ENCODE data around the gene IGSF9B.
A peak's percentile ranks its signal among the peaks of the same experiment; 100 is the strongest.

IGSF9B gene

DNA sequence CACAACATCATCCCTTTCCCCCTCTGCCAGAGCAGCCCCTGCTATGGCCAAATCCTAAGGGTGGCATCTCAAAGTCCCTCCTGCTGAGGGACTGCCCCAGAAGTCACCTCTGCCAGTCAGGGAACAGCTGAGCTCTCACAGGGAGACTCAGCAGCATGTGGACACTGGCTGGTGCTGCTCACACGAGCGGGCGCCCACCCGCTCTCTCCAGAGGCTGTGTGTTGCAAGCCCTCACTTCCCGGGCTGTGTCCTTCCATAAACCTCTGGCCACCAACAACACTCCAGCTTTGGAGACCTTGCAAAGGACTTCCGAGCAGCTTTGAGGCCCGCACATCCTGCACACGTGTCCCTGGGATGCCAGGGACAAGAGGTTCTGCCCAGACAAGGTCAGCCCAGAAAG is 2.8 kb downstream of the IGSF9B start:
- DNase-seq (ENCODE audit: low read depth in 3 of 3) = no peak

DNA sequence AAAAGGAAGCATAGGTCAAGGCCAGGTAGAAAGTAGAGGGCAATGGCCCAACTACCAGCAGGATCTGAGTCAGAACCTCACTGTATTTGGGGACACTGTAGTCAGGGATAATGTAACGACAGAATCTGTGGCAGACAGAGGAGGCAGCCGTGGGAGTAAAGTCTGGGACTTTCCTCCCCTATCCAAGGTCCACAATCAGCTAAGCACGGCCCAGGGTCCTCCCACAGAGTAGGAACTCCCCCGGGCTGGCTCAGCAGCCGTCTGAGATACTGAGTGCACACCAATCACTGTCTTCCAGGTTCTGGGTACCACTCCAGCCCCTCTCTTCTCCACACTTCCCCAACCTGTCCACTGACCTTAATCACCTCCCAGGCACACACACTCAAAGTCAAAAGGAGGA is 3.2 kb downstream of the IGSF9B start:
- no peak for DNase-seq (ENCODE audit: low read depth in 3 of 3)

DNA sequence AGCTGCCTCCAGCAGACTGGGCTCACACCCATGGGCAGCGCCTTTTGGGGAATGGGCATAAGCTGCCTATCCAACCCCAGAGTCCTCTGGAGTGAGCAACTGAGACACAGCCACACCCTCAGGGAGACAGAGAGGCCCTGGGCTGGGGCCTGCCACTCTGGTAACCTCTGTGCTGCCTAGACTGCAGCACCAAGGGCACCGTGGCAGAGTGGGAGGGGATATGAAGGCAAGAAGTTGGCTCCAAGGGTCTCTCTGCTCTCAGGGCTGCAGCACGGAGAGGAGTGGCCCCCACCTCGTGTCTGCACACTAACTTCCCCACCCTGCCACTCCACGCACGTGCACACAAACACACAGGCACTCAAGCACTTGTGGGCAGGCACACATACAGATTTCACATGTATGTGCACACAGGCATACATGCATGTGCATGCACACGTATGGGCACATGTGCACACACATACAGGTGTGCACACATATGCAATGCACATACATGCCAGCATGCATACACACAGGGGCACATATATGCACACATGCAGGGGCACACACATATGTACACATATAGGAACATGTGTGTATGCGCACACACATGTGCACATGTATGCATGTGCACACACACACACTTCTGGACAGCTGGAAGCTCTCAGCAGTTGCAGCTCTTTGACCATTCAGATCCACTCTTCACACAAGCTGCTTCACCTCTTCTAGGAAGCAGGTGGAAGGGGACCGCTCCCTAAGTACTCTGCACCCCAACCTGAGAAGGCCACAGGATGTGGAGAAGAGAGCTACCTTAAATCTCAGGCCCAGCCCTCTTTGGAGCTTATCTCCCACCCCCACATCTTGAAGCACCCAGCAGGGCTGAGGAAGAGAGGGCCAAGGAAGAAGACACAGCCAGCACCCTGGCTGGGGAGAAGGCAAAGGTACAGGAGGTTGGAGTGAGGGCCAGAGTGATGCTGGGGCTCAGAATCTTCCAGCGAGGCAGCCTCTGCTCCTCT is 4.3 kb downstream of the IGSF9B start:
- no peak for DNase-seq (ENCODE audit: low read depth in 3 of 3)

DNA sequence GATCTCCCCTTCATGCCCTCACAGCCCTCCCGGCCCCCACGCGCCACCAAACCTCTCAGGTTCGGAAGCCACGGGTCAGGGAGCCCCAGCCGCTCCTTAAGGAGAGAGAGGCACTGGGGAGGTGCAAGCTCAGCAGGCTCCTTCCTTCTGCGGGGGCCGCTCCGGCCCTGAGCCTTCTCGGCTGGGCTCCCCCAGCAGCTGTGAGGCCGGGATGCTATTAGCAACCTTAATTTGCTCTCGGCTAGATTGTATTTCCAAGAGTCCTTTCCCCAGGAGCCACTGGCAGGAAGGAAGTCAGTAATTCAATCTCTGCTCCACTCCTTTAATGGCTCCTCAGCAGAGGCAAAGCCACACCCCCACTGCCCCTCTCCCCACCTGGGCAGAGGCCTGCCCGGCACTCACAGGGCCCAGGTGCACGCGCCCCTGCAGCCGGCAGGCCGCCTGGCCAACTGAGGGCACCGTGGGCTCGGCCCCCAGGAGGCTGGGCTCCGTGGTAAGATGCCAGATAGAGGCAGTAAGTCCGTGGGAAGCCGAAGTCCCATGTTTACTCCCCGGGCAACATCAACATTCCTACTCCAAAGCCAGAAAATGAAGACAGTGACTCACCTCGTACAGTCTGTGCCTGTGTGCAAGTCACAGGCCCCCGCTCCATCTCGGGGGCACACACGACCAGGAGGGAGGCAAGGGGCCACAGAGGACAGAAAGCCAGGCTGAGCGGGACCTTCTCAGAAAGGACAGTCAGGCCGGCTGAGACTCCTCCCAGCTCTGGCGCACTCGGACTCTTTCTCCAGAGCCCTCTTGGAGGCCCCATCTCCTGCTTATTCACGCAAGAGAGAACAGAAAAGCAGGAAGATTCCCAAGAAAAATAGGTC is 5.2 kb downstream of the IGSF9B start:
- no peak for DNase-seq (ENCODE audit: low read depth in 3 of 3)

DNA sequence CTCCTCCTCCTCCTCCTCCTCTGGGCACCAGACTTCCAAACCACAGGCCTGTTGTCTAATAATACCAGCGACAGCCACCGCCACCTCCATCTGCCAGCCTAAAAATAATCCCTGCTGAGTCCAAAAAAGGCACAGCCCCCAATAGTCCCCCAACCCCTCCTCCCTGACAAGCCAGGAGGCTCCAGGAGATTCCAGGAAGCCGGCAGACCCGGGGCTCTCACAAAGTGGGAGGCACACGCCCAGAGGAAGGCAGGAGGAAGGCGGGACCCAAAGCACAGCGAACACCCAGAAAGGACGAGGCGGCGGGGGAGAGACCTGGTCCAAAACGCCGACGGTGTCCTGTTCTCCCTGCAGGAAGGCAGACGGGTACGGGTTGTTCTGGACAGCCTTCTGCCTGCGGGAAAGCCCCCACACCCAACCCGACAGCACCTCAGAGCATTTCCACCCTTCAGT is 5.9 kb downstream of the IGSF9B start:
- no peak for DNase-seq (ENCODE audit: low read depth in 3 of 3)

DNA sequence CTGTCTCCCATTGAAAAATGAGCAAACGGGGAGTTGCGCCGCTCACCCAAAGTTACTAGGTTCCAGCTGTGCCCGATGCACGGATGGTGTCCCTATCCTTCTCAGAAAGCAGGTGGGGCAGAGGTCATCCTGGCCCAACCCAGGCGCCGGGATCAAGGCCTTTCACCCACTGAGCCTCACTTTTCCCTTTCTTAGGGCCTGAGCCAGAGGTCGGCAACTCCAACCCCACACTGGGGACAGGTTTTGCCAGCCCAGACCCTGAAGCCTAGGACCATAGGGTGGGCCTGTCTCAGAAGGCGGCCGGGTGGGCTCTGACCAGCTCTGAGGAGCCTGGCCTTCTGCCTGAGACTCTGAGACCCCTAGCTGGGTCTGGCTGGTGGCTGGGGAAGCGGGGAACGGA is 6.3 kb downstream of the IGSF9B start:
- no peak for DNase-seq (ENCODE audit: low read depth in 3 of 3)

DNA sequence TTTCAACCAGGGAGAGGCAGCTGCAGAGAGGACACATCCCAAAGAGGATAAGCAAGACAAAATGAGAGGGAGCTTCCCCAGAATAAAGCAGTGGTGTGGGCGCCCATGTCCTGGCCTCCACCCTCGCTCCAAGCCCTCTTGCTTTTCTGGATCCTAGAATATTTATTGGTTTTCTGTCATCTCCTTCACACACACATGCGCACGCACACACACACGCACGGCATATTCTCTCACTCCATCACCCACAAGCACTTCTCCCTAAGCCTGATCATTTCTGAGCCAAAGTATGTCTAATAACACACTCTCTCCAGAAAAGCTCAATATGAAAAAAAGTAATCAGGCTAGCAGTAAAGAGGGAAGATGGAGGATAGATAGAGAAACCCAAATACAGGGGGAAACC is 7.6 kb downstream of the IGSF9B start:
- no peak for DNase-seq (ENCODE audit: low read depth in 3 of 3)

DNA sequence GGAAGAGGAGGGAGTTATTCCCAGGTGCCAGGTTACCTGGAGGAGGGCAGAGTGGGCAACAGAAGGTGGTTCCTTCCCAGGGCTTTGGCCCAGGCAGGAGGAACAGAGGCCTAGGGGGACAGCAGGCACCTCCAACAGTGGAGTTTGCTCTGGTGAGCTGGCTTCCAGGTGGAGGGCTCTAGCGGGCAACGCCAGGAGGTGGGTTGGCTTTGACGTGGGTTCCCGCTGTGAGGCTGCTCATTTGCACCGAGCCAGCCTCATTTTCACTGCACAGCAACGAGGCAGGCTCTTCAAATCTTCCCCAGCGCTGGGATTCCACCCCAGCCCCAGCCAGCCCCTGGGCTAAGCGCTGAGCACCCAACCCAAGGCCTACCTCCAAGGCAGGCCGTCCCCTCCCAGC is 8.1 kb downstream of the IGSF9B start:
- no peak for DNase-seq (ENCODE audit: low read depth in 3 of 3)

DNA sequence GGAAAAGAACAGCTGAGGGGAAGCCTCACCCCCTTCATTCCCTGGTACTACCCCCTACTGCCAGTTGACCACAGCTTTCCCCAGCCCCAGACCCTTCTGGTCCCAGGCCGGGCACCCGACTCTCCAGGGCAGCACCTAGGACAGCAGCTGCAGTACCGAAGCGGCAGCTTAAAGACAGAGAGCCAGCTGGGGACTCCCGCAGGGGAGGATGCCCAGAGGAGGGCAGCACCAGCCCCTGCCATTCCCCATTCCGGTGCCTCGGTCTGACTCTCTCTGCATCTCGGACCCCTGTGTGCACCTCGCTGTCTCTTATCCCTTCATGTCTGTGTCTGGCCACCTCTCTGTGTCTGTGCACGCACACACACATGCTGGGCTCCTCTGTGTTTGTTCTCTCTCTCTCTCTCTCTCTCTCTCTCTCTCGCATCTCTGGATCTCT is 9.4 kb downstream of the IGSF9B start:
- peak in 2 of 3 experiments; percentile 33 to 47 for DNase-seq (ENCODE audit: low read depth in 3 of 3)

DNA sequence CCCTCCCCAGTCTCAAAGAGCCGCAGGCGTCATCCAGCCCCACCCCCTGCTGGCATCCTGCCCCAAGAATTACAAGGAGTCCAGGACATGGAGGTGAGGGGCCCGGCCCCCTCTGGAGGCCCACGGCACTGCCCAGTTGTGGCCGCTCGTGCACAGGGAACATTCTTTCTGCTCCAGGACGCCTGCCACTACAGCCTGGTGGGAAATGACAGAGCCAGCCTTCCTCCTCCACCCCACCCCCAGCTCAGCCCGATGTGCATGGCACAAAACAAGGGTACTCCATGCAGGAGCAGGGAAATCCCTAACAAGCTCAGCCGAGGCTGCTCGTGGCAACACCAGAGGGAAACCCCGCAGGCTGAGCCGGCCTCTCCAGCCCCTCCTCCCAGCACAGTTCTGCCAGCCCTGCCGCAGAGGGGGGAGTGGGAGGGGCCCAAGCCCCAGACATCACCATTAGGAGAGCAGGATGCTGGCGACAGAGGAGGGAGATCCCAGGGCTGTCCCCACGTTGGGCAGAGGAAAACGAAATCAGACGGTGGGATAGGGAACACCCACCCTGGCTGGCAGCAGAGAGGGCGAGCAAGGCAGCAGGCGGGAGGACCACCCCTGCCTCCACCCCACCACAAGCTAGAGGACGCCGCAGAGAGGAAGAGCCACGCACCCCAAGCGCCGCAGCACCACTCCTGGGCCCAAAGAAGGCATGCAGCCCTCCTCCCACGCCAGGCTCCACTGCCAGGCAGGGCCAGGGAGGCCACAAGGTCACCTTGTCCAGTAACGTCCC is 10.0 kb downstream of the IGSF9B start:
- peak in 1 of 3 experiments; percentile 31 for DNase-seq (ENCODE audit: low read depth in 3 of 3)

DNA sequence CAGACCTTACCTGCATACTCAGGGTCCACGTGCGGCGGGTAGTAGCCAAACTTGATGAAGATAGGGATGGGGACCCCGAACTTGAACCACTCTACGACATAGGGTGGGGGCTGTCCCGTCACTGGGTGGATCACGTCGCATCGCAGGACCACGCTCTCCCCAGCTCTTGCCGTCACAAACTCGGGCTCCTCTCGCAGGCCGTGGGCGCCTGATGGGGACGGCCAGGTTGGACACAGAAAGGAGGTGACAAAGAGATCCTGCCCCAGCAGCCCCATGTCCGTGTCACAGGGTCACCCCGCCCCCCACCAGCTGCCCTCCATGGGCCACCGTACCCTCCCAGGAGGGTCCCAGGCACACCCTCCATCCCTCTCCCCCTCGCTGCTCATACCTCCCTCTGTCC is 10.7 kb downstream of the IGSF9B start:
- no peak for DNase-seq (ENCODE audit: low read depth in 3 of 3)

DNA sequence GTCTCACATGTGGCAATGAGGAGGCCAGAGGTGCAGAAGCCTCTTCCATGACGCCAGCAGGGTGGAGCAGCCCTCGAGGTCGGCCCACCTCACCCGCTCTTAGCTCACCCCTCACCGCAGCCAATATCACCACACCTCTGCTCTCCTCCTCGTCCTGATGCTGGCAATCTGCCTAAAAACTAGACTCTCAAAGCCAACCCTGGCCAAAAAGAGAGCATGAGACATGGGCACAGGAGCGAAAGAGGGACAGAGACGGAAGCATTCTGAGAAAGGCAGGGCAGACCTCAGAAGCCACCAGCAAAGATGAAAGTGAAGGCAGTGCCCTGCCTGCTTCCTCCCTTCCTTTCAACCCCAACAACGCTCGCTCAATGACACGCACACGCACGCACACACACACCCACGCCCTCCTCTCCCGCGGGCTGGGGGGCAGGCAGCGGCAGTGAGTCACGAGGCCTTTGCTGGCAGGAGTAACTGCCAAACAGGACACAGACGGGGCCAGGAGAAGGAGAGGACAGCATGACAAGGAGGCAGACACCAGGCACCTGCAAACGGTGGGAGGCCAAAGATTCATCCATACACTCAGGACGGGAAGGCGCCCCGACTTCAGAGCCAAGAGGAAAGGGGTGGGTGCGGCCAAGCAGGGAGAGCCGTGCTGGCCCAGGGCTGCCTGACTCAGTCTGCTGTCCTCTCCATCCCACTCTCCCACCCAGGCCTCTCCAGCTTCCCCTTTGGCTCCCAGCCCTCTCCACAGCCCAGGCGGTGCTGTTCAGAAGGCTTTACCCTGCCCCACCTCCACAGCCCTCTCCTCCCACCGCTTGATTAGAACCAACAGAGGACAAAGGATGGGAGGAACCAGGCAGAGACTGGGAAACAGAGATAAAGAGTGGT is 11.4 kb downstream of the IGSF9B start:
- peak; percentile 62 to 82 (median 68) for DNase-seq (ENCODE audit: low read depth in 3 of 3)

DNA sequence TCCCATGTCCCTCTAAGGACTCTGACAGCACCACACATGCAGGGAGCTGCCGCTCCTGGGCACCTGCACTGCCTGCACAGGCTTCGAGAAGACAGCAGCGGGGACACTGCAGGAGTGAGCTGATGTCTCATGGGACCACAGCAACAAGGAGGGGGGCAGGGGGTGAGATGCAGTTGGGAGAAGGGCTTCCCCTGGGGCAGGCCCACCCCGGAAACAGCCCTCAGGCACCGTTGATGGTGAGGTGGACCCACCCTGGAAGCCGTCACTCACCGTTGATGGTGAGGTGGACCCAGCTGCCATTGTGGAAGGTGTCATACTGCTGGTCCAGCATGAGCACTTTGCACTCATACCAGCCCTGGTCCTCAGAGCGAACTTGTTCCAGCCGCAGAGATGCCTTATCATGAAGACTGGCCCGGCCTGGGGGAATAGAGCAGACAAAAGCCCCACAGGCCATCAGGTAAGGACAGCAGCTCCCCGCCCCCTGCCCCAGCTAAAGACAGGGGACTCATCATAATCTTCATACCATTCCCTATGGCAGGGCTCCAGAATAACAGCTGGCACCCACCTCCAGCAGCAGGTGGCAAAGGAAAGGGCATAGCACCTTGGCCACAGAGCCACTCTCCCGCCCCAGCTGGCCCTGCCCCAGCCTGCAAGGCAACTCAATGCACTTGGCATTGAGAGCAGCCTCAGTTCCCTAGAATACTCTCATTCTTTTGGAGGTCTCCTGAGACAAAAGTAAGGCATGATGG is 12.6 kb downstream of the IGSF9B start:
- DNase-seq (ENCODE audit: low read depth in 3 of 3) = no peak

DNA sequence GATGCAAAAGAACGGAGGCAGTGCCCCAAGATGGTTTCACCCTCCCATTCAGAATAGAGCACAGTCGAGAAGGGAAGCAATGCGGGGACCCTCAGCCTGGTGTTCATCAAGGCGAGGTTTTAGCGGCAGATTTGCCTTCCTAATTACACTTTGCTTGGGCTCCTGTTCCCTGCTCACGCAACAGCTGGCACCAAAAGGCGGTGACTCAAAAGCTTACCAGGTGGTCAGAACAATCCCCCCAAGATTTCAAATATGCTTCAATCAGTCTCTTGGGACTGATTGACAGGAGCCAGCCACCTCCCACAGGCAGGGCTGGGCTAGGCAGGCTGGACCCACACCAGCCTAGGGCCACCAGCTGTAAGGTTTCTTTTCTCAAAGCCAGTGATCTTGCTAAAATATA is 14.2 kb downstream of the IGSF9B start:
- no peak for DNase-seq (ENCODE audit: low read depth in 3 of 3)

DNA sequence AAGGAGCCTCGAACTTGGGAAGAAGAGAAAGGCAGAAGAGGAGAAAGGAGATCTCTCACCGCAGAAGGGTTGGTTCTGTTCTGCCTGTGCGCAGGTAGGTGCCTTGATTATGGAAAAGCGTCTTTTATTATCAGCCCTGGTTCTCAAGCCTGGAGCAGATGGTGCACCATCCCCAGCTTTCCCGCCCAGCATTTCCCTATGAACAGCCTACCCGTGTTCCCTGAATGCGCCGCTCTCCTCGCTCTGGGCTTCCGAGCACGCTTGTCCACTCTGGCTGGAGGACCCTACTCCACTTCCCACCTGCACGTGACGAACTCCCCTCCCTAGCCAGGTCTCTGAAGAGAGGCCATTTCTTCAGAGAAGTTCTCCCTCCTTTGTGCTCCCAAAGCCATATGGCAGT is 15.2 kb downstream of the IGSF9B start:
- DNase-seq (ENCODE audit: low read depth in 3 of 3) = no peak

DNA sequence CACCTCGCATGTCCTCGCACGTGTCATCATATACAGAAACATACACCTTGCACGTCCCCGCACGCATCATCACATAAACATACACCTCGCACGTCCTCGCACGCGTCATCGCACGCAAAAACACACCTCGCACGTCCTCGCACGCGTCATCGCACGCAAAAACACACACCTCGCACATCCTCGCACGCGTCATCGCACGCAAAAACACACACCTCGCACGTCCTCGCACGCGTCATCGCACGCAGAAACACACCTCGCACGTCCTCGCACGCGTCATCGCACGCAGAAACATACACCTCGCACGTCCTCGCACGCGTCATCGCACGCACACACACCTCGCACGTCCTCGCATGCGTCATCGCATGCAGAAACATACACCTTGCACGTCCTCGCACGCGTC is 16.7 kb downstream of the IGSF9B start:
- DNase-seq (ENCODE audit: low read depth in 3 of 3) = no peak

DNA sequence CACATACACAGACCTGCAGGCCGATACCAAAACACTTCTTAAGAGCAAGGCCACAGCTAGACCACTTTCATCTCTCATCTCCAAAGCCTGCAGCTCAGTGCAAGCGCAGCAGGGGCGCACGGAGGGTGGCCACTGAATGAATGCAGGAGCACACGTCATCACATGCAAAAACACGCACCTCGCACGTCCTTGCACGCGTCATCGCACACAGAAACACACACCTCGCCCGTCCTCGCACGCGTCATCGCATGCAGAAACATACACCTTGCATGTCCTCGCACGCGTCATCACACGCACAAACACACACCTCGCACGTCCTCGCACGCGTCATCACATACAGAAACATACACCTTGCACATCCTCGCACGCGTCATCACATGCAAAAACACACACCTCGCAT is 17.2 kb downstream of the IGSF9B start:
- DNase-seq (ENCODE audit: low read depth in 3 of 3) = no peak

DNA sequence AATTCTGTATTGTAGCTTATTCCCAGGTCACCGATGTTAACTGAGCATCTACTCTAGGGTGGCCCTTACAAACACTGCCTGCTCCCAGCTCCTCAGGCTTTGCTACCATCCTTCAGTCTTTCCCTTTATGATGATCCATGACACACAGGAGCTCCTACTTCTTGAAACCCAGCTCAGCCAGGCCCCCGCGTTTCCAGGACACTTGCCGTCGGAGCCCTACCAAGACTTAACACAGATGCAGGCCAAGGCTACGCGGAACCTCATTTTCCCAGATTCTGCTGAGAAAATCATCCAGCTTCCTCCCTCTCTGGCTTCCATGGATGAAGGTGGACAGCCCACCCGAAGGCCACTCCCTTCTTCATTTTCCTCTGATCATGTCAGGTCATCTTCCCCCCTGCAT is 18.6 kb downstream of the IGSF9B start:
- no peak for DNase-seq (ENCODE audit: low read depth in 3 of 3)

DNA sequence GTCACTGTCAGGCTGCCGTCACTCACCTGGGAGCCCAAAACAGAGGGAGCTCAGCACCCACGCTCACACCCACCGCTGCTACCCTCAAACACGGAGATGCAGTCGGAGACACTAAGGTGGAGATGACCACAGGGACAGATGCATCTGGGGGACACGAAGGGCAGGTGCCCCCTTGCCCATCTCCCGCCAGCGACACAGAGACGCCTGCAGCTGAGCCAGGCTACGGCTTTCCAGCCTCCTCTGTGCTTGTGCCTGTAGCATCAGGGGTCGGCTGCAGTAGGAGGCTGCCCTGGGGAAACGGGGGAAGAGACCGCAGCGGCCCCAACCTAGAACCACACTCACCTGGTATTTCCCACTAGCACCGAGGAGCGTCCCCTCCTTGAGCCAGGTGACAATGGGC is 19.3 kb downstream of the IGSF9B start:
- no peak for DNase-seq (ENCODE audit: low read depth in 3 of 3)

DNA sequence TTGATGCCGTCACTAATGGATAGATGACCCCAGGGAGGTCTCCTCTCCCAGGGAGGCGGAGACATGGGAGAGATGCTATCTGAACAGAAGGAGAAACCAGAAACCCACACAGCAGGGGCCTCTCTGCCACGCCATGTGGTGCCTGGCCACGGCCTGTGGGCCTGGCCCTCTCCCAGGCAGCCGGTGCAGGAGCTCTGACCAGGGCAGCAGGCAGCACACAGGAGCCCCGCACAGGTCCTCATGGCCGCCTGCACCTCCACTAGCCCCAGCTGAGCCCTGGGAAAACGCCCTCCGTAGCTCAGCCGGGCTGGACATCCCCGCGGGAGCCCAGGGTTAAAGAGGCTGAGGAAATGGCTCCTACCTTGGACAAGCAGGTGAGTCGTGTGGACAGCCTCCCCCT is 19.8 kb downstream of the IGSF9B start:
- no peak for DNase-seq (ENCODE audit: low read depth in 3 of 3)

Measured in stimulated activated CD4-positive, alpha-beta T cell treated with anti-CD3 and anti-CD28 coated beads, TNF-alpha, amount 100 ng/mL, for 24 hours (primary cell).